ENCODE results near the gene FKBP2. TPM values are rescaled to one million over a fixed set of nuclear protein-coding genes. Genes with fewer than 3 reads are reported as not detected.

The FKBP2 gene
- total RNA-seq, 1 donor from 2014 or later = 42.1 TPM

GRCh38 chr11:64224151-64224890, 16.6 kb upstream of the FKBP2 start:
- TF ChIP-seq CTCF (IDR thresholded peaks at IDR 0.05) = no peak
- Mint-ChIP-seq H3K27ac (ENCODE audit: unreplicated experiment) (no peak overlapping the region), H3K36me3 (ENCODE audit: low read depth) (no peaks in the 10 kb centered on the region), H3K4me1 (ENCODE audit: low read depth) (peaks cover 33% of the 10 kb centered on the region), H3K4me3 (ENCODE audit: unreplicated experiment) (peak overlapping the region; percentile 81), H3K27me3 (ENCODE audit: low read depth) (no peaks in the 10 kb centered on the region), H3K9me3 (ENCODE audit: low read depth) (no peaks in the 10 kb centered on the region)
- DNase-seq (ENCODE audit: low spot score) = peak; percentile 94

- TF ChIP-seq CTCF (IDR thresholded peaks at IDR 0.05) = no peak
- peak overlapping the region; percentile 63 for H3K27ac Mint-ChIP-seq (ENCODE audit: unreplicated experiment)
- no peaks in the 10 kb centered on the region for H3K36me3 Mint-ChIP-seq (ENCODE audit: low read depth)
- DNase-seq (ENCODE audit: low spot score) = no peak
- H3K4me3 Mint-ChIP-seq (ENCODE audit: unreplicated experiment) = peak overlapping the region; percentile 81
- peaks cover 39% of the 10 kb centered on the region for H3K4me1 Mint-ChIP-seq (ENCODE audit: low read depth)
- H3K9me3 Mint-ChIP-seq (ENCODE audit: low read depth) = no peaks in the 10 kb centered on the region
- no peaks in the 10 kb centered on the region for H3K27me3 Mint-ChIP-seq (ENCODE audit: low read depth)
These were observed 15.8 kb upstream of the FKBP2 start for GRCh38 chr11:64224891-64225607.

GRCh38 chr11:64225608-64226506, 15.0 kb upstream of the FKBP2 start, which contains the start of the genes NUDT22 and TRPT1:
Gene NUDT22 (plus strand): TSS chr11:64226274. CDS start chr11:64226653, 379 bp downstream.
Gene TRPT1 (minus strand): TSS chr11:64226186. CDS start chr11:64225860, 326 bp downstream.
- TF ChIP-seq CTCF (IDR thresholded peaks at IDR 0.05) = peak; percentile 64
- H3K36me3 Mint-ChIP-seq (ENCODE audit: low read depth) = no peaks in the 10 kb centered on the region
- peak; percentile 95 for DNase-seq (ENCODE audit: low spot score)
- no peaks in the 10 kb centered on the region for H3K9me3 Mint-ChIP-seq (ENCODE audit: low read depth)
- H3K27me3 Mint-ChIP-seq (ENCODE audit: low read depth) = no peaks in the 10 kb centered on the region
- peak within 1 kb of the TSS; percentile 87 for H3K27ac Mint-ChIP-seq (ENCODE audit: unreplicated experiment)
- H3K4me1 Mint-ChIP-seq (ENCODE audit: low read depth) = peaks cover 40% of the 10 kb centered on the region
- peak within 1 kb of the TSS; percentile 81 for H3K4me3 Mint-ChIP-seq (ENCODE audit: unreplicated experiment)

- no peaks in the 10 kb centered on the region for H3K27me3 Mint-ChIP-seq (ENCODE audit: low read depth)
- no peak for TF ChIP-seq CTCF (IDR thresholded peaks at IDR 0.05)
- H3K4me1 Mint-ChIP-seq (ENCODE audit: low read depth) = peaks cover 47% of the 10 kb centered on the region
- DNase-seq (ENCODE audit: low spot score) = peak; percentile 85
- no peaks in the 10 kb centered on the region for H3K9me3 Mint-ChIP-seq (ENCODE audit: low read depth)
- H3K36me3 Mint-ChIP-seq (ENCODE audit: low read depth) = no peaks in the 10 kb centered on the region
- peak overlapping the region; percentile 81 for H3K4me3 Mint-ChIP-seq (ENCODE audit: unreplicated experiment)
- peak overlapping the region; percentile 87 for H3K27ac Mint-ChIP-seq (ENCODE audit: unreplicated experiment)
These were observed 14.3 kb upstream of the FKBP2 start for GRCh38 chr11:64226507-64227051.
